C4-2B (cell line): ENCODE measurements around the gene ATP6V0E2.
A peak's percentile ranks its signal among the peaks of the same experiment; 100 is the strongest.

ENCODE experiments used
- H3K27ac ChIP-seq: fragments of 450-650 bp; 2 replicates; pipeline ENCODE4 v1.5.1; 2017
- CTCF ChIP-seq: fragments of 450-650 bp; conservative IDR thresholded peaks from 2 replicates; pipeline ENCODE4 v1.5.1; 2017; ENCODE audit warnings: mild to moderate bottlenecking
- ZFX ChIP-seq: fragments of 450-650 bp; IDR thresholded peaks from 2 replicates; pipeline ENCODE4 v1.6.1; 2017

The ATP6V0E2 gene

DNA sequence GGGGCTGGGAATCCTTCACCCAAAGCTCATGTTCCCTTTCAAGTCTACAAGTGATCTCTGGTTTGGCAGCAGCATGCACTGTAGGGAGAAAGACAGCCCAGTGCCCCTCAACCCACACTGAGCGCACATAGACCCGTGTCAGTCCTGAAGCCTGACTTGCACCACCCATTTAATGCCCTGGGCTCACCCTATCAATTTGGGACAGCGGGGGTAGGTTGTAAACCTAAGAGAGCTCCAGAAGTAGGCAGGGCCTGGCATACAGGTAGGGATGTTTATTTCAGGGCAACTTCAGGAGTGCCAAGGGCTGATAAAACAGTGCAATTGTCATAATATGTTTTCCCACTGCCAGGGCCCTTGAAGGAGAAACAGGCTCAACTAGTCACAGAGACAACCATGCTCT lies 3.5 kb upstream of the ATP6V0E2 start:
- no peak overlapping the region for H3K27ac ChIP-seq
- TF ChIP-seq ZFX: no peak
- no peak for TF ChIP-seq CTCF

DNA sequence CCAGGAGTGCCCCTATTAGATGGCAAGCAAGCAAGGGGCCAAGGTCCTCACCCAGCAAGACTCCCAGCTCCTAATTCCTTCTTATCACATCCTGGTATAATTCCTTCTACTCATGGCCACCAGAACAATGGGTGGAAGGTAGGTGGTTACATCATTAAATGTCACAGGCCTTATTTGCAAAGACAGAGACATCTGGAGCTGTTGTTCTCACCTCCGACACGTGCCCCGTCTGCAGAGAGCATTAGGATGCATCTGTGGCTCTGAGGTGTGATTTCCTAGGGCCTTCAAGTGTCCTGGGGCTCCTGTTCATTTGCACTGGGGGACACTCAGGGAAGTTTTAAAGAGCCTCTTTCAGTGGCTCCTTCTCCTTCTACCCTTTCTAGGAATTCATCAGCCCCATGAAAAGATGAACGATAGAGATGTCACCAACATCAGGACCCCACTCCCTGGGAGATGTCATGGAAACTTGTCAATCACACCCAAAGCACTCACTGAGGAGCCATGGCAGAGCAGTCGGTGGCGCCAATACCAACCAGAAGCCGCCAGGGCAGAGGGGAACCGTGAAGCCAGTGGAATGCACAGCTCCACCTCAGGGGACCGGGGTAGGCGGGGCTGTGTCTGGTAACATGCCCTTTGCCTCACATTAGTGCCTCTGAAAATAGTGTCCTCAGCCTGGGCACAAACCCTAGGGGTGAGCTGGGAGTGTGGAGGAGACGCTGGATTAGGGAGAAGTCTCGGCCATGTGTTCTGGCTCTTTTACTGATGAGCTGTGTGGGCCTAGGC lies 2.9 kb upstream of the ATP6V0E2 start:
- H3K27ac ChIP-seq: no peak overlapping the region
- no peak for TF ChIP-seq ZFX

DNA sequence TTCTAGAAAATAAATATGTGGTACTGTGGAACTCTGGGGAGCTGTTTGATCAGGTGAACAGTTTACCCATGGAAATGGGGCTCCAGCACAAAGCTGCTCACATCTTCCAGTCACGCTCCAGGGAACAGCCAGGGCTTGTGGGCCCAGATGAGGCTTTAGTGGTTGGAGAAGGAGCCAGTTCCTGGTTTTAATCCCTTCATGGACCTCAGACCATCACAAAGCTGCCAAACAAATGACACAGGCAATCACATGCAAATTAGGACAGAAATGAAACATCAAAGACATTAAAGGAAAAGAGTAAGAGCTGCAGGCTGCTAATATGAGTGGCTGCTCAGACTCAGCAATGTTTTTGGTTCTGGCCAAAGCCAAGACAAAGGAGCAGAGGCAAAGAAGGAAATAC lies 2.2 kb upstream of the ATP6V0E2 start:
- no peak for TF ChIP-seq ZFX
- TF ChIP-seq CTCF: no peak
- H3K27ac ChIP-seq: no peak overlapping the region

DNA sequence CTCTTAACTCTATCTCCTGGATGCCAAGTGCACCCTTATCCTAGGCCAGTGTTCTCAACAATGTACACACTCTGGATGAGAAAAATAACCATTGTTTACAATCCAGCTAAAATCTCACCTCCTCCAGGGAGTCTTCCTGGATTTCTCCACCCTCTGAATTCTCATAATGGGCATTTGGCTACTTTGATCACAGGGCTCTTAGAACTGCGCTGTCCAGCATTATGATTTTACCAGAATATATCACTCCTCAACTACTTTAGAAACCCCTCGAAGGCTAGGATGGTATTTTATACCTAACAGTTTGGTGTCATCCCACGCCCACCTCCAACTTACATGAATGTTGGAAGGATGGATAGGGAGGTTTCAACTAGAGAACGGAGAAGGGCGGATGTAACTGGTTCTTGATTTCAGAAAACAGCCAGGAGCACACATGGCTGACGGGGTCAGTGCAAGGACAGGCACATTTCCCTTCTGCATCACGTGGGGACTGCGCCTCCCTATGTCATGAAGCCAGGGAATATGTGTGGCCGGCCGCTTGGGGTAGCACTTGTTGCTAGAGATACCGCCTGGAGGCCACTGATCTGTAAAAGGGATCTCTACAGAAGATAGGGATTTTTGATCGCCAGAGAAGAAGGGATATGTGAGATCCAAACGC lies 1.2 kb upstream of the ATP6V0E2 start:
- H3K27ac ChIP-seq: peak overlapping the region; percentile 90
- TF ChIP-seq CTCF: no peak
- TF ChIP-seq ZFX: no peak

DNA sequence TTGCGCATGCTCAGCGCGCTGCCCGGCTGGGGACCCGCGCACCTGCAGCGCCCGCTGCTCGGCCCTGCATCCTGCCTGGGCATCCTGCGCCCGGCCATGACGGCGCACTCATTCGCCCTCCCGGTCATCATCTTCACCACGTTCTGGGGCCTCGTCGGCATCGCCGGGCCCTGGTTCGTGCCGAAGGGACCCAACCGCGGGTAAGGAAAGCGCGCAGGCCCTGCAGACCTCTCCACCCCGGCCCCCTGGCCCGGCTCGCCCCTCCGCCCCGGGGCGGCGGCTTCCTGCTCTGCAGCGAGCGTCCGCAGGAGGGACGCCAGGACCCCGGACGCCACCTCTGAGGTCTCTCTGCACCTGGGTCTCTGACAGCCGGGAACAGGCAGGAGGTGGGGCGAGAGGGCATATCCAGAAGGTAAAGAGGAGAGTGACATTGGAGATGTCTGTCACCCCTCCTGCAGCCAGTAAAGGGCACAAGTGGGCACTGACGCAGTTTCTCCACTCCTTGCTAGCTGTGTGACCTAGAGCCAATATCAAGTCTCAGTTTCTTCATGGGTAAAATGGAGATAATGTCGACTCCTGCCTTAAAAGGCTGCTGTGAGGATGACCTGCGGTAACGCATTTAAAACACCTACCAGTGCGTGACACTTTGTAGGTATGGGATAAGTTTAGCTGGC lies 338 bp downstream of the ATP6V0E2 start:
- no peak for TF ChIP-seq CTCF
- no peak for TF ChIP-seq ZFX
- H3K27ac ChIP-seq: peak overlapping the region; percentile 90

DNA sequence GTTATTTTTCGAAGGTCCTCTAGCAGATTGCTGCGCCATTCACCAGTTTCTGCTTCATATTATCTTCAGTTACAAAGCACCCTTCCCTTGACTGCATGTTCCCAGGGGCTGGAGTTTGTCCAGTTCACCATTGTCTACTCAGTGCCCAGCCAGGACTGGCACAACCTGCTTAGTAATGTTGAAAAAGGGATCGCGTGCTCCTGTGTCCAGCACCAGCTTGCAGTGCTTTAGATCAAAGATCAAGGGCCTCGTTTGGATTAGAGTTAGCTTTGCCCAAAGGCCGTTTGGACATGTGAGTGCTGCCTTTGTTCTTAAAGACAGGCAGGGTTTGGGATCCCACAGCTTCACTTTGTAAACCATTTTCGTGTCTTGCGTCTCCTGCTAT lies 867 bp downstream of the ATP6V0E2 start:
- H3K27ac ChIP-seq: peak overlapping the region; percentile 90
- TF ChIP-seq CTCF (no peak), ZFX (no peak)

DNA sequence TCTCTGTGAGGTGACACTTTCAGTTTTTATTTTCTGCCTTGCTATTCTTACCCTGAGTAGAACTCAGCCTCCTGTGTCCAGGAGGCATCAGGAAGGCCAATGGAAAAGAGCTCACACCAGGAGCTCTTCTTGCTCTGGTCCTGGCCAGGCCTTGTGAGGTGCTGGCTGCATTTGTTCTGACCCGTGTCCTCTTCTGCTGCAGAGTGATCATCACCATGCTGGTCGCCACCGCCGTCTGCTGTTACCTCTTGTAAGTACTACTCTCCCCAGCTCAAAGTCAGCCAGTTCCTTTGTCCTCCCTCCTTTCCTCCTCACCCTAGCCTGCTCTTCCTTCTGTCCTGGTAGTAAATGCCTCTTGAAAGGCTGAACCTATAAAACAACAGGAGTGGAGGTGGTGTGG lies 1.6 kb downstream of the ATP6V0E2 start:
- no peak for TF ChIP-seq ZFX
- no peak for TF ChIP-seq CTCF

More for the DNA sequence above, 1.6 kb downstream of the ATP6V0E2 start:
- peak overlapping the region; percentile 90 for H3K27ac ChIP-seq
